HCT116 (cell line): ENCODE results near the gene FRMD4B. TPM values are rescaled to one million over a fixed set of nuclear protein-coding genes. Genes with fewer than 3 reads are reported as not detected.

Experiments used
- ATAC-seq: fragments of 200-7000 bp; cut with Tn5 transposase; 2 replicates; pipeline ENCODE4 v1.9.1; 2020; ENCODE audit warnings: mild to moderate bottlenecking, moderate library complexity
- BruUV-seq: library from RNA; stranded (reverse); fragments of 400-500 nt; replicated peaks from 2 replicates; lab custom pipeline; 2021; lab: Mats Ljungman, UMichigan
- CTCF ChIA-PET: fragments of 300-600 bp; sonication (Branson Sonifier 250); formaldehyde crosslinking; loops from one replicate; lab custom pipeline; 2021; ENCODE audit warnings: antibody characterized with exemption; lab: Charles Lee
- POLR2A ChIA-PET: fragments of 300-600, 350-600 bp; sonication (Branson Sonifier 250); formaldehyde crosslinking; loops from one replicate; lab custom pipeline; 2021; ENCODE audit warnings: antibody characterized with exemption; lab: Charles Lee
- RAD21 ChIA-PET, 2 experiments: fragments of 300-600 bp; sonication (Branson Sonifier 250); formaldehyde crosslinking; loops; one replicate each; lab custom pipeline; 2023; ENCODE audit warnings: low total read pairs in 2 of 2; ENCODE audit not compliant: uncharacterized antibody in 2 of 2, unreplicated experiment in 2 of 2, low non-redundant PET in 1 of 2; lab: Charles Lee
- DNase-seq: peaks from one replicate; pipeline ENCODE4 v3.0.0-alpha.2; 2010; ENCODE audit warnings: low read depth, low spot score
- H2AFZ ChIP-seq: fragments of 200-600 bp; shearing (Covaris generic), sonication (generic); 2 replicates; pipeline ENCODE4 v1.6.1; 2017; ENCODE audit warnings: low read depth, mixed run types, mixed read lengths, antibody characterized with exemption, low read length; ENCODE audit not compliant: poor library complexity, severe bottlenecking
- H3K27ac ChIP-seq: 2 replicates; pipeline ENCODE4 v1.5.1; 2012; ENCODE audit warnings: low read depth, low read length
- H3K27me3 ChIP-seq: fragments of 200-600 bp; sonication (generic); 2 replicates; pipeline ENCODE4 v1.6.1; 2016; ENCODE audit warnings: mixed run types, low read length, mixed read lengths; ENCODE audit not compliant: insufficient read depth
- H3K36me3 ChIP-seq, 2 experiments: fragments of 200-500 bp in 1 of 2; fragments of 200-600 bp in 1 of 2; sonication (Bioruptor generic) in 1 of 2; sonication (generic) in 1 of 2; 2 replicates each; pipeline versions ENCODE4 v1.5.1 to v1.6.1; 2014 to 2016; ENCODE audit warnings: low read length in 2 of 2, inconsistent platforms in 1 of 2, mixed read lengths in 1 of 2, mixed run types in 1 of 2; ENCODE audit not compliant: insufficient read depth in 2 of 2, control insufficient read depth in 1 of 2
- H3K4me1 ChIP-seq, 2 experiments: fragments of 200-600 bp in 1 of 2; sonication (generic) in 1 of 2; 2 replicates each; pipeline versions ENCODE4 v1.5.1 to v1.6.1; 2012 to 2017; ENCODE audit warnings: low read length in 2 of 2, inconsistent platforms in 1 of 2, mild to moderate bottlenecking in 1 of 2, mixed read lengths in 1 of 2, mixed run types in 1 of 2, moderate library complexity in 1 of 2; ENCODE audit not compliant: insufficient read depth in 2 of 2, control insufficient read depth in 1 of 2
- H3K4me2 ChIP-seq: fragments of 200-600 bp; sonication (generic); 2 replicates; pipeline ENCODE4 v1.6.1; 2017; ENCODE audit warnings: mixed run types, low read length, mixed read lengths
- H3K4me3 ChIP-seq, 2 experiments: fragments of 200-600 bp in 1 of 2; sonication (generic) in 1 of 2; replicated peaks in 1 of 2; 2 replicates each; pipeline ENCODE4 v1.5.1; 2011 to 2016; ENCODE audit warnings: low read length in 2 of 2, control low read depth in 1 of 2, low read depth in 1 of 2, mild to moderate bottlenecking in 1 of 2, mixed read lengths in 1 of 2, mixed run types in 1 of 2
- H3K79me2 ChIP-seq: fragments of 200-600 bp; sonication (generic); 2 replicates; pipeline ENCODE4 v1.6.1; 2017; ENCODE audit warnings: mild to moderate bottlenecking, mixed run types, low read length, moderate library complexity, mixed read lengths; ENCODE audit not compliant: insufficient read depth
- H3K9ac ChIP-seq: fragments of 200-600 bp; sonication (generic); 2 replicates; pipeline ENCODE4 v1.6.1; 2016; ENCODE audit warnings: low read length, mixed read lengths
- H3K9me2 ChIP-seq: fragments of 200-600 bp; sonication (generic), shearing (Covaris generic); 2 replicates; pipeline ENCODE4 v1.6.1; 2017; ENCODE audit warnings: mixed run types, mild to moderate bottlenecking, moderate library complexity; ENCODE audit not compliant: insufficient read depth
- H3K9me3 ChIP-seq, 2 experiments: fragments of 200-500 bp in 1 of 2; fragments of 200-600 bp in 1 of 2; sonication (Bioruptor generic) in 1 of 2; sonication (generic) in 1 of 2; 2 replicates each; pipeline ENCODE4 v1.6.1; 2014 to 2017; ENCODE audit warnings: low read length in 2 of 2, mixed read lengths in 2 of 2, inconsistent platforms in 1 of 2, low read depth in 1 of 2, mild to moderate bottlenecking in 1 of 2, mixed run types in 1 of 2, moderate library complexity in 1 of 2; ENCODE audit not compliant: control insufficient read depth in 1 of 2, insufficient read depth in 1 of 2
- H4K20me1 ChIP-seq: fragments of 200-600 bp; sonication (generic), shearing (Covaris generic); 2 replicates; pipeline ENCODE4 v1.6.1; 2017; ENCODE audit warnings: mixed run types, mild to moderate bottlenecking, moderate library complexity; ENCODE audit not compliant: insufficient read depth
- FOSL1 ChIP-seq: IDR thresholded peaks from 2 replicates; pipeline ENCODE4 v1.6.1; 2012; ENCODE audit warnings: low read depth
- POLR2A ChIP-seq: IDR thresholded peaks from 2 replicates; pipeline ENCODE4 v1.7.0; 2011; ENCODE audit warnings: borderline replicate concordance; ENCODE audit not compliant: insufficient read depth, insufficient read length; ENCODE audit errors: extremely low read depth
- RAD21 ChIP-seq: IDR thresholded peaks from 2 replicates; pipeline ENCODE4 v1.6.1; 2012; ENCODE audit warnings: low read depth, mild to moderate bottlenecking
- ZNF274 ChIP-seq: fragments of 200-500 bp; sonication (Bioruptor generic); IDR thresholded peaks from 2 replicates; pipeline ENCODE4 v1.6.1; 2014; ENCODE audit warnings: mild to moderate bottlenecking, low read depth, low read length, inconsistent platforms
- intact Hi-C: fragments of 100-400 bp; cut with micrococcal nuclease; formaldehyde crosslinking; loops from 2 replicates; pipeline ENCODE4 v1.10.0; 2022
- total RNA-seq: library from RNA; stranded (reverse); gene quantifications from one replicate; pipeline ENCODE4 v1.2.1, GENCODE V29; 2021; ENCODE audit not compliant: unreplicated experiment
- TF ChIP-seq, protein P1 (sequence below), 3 experiments: fragments of 200-600 bp in 1 of 3; sonication (generic) in 1 of 3; IDR thresholded peaks in 2 of 3; conservative IDR thresholded peaks in 1 of 3; 2 replicates each; pipeline ENCODE4 v1.5.1; 2012 to 2017; ENCODE audit warnings: low read depth in 2 of 3, low read length in 2 of 3, antibody characterized with exemption in 1 of 3, borderline replicate concordance in 1 of 3, control low read depth in 1 of 3, mild to moderate bottlenecking in 1 of 3, mixed read lengths in 1 of 3, mixed run types in 1 of 3, moderate library complexity in 1 of 3; ENCODE audit not compliant: insufficient read depth in 1 of 3

The FRMD4B gene
- total RNA-seq, 1 experiment from 2014 or later: 2.0 TPM

DNA sequence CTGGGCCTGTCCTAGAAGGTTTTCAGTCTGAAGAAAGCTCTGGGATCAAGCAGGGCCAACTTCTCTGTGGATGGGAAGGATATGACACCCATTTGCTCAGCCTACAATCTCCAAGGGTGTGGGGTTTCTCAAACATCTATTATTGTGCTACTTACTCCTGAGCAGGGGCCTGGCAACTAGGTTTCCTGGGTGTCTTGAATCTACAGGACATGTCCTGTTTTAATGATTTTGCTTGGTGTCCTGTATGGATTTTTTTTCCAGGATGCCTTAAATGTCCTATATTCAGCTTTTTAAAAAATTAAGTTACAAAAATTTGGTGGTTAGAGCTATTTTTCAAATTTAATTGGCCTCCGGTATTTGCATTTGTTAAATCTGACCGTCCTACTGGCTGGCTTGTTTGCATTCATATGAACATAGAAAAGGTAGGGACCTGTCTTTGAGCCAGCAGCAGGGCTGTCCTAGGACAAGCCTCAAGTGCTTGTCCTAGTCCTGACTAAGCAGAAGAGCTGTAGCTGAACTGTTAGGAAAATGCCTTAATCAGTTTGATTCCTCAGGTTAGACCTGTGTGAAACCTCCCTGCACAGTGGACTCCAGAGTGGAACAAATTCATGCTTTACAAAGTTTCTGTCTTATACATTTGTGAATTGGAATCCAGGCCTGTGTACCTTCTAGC, 223.4 kb downstream of the FRMD4B start:
- Histone ChIP-seq H3K36me3 (no peaks in the 10 kb centered on the region), H3K27me3 (no peaks in the 10 kb centered on the region), H3K9ac (no peak overlapping the region), H3K4me1 (no peaks in the 10 kb centered on the region), H3K9me2 (no peaks in the 10 kb centered on the region), H3K4me2 (no peak overlapping the region), H3K4me3 (no peak overlapping the region), H3K27ac (no peak overlapping the region), H3K9me3 (no peaks in the 10 kb centered on the region), H2AFZ (peak overlapping the region; percentile 81), H3K79me2 (no peaks in the 10 kb centered on the region), H4K20me1 (no peaks in the 10 kb centered on the region)
- ATAC-seq: no peak
- intact Hi-C loops: no loop called here
- POLR2A ChIA-PET: no interaction called here
- BruUV-seq: no TSS peak
- CTCF ChIA-PET: interaction anchor here (0.8 to 4.9 kb wide), 14 partner anchors 11 to 278 kb away, joined by 3 to 63 read pairs (median 7); no protein-coding TSS in a partner anchor
- no peak for TF ChIP-seq FOSL1
- RAD21 ChIA-PET: interaction anchor here (1.1 to 2.3 kb wide), 3 partner anchors 143 to 148 kb away, joined by 4 to 6 read pairs (median 5); no protein-coding TSS in a partner anchor
- DNase-seq: no peak

DNA sequence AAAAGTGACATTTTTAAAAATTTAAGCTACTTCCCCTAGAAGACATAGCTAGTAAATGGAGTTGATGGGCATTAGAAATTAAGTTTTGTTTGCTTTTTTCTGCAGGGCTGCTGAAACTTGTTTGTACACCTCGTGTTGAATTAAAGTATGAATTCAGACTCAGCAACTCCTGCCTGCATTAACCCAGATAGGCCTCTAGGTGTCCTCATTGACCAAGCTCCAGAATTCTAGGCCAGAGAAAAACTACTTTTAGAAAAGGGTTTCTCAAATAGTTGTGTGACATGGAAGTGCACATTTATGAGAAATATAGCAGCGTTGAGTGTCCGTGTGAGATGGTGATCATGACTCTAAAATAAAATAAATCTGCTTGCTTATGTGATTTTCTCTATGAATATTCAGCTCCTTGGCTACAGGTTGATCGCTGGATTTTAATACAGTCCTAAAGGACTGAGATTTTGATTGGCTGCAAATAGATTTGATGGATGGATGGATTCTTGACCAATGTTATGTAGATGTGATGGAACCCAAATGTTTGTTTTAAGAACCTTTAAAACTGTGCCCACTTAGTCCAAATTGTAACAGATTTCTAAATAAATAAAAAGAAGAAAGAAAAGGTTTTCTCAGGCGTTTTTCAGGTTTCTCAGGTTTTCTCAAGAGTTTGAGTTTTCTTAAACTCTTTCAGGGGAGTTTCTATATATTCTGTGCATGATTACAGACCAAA, 224.1 kb downstream of the FRMD4B start:
- ChIA-PET RAD21 (interaction anchor here (1.1 to 2.3 kb wide), 5 partner anchors 41 to 148 kb away, joined by 3 to 6 read pairs (median 4); no protein-coding TSS in a partner anchor), CTCF (interaction anchor here (0.6 to 4.9 kb wide), 17 partner anchors 12 to 279 kb away, joined by 3 to 63 read pairs (median 5); no protein-coding TSS in a partner anchor), POLR2A (interaction anchor here (1.0 kb wide), 1 partner anchor 17 kb away, joined by 3 read pairs; no protein-coding TSS in a partner anchor)
- no peak overlapping the region for H3K4me3 ChIP-seq
- ATAC-seq (peak; percentile 74), DNase-seq (peak; percentile 41)
- H2AFZ ChIP-seq: peak overlapping the region; percentile 81
- H3K9me3 ChIP-seq: no peaks in the 10 kb centered on the region
- H3K4me2 ChIP-seq: peak overlapping the region; percentile 20; the same call in 1 of the 2 replicates
- TF ChIP-seq, protein P1, sequence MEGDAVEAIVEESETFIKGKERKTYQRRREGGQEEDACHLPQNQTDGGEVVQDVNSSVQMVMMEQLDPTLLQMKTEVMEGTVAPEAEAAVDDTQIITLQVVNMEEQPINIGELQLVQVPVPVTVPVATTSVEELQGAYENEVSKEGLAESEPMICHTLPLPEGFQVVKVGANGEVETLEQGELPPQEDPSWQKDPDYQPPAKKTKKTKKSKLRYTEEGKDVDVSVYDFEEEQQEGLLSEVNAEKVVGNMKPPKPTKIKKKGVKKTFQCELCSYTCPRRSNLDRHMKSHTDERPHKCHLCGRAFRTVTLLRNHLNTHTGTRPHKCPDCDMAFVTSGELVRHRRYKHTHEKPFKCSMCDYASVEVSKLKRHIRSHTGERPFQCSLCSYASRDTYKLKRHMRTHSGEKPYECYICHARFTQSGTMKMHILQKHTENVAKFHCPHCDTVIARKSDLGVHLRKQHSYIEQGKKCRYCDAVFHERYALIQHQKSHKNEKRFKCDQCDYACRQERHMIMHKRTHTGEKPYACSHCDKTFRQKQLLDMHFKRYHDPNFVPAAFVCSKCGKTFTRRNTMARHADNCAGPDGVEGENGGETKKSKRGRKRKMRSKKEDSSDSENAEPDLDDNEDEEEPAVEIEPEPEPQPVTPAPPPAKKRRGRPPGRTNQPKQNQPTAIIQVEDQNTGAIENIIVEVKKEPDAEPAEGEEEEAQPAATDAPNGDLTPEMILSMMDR (IDR thresholded peaks at IDR 0.05 in 2 of 3, conservative IDR thresholded peaks at IDR 0.05 in 1 of 3; ENCODE audit: borderline replicate concordance in 1 of 3, insufficient read depth in 1 of 3, low read depth in 2 of 3, low read length in 2 of 3): peak; percentile 81 to 94 (median 88)
- TF ChIP-seq RAD21: peak; percentile 95
- TF ChIP-seq ZNF274: no peak
- no peak for TF ChIP-seq POLR2A
- no peak overlapping the region for H3K9ac ChIP-seq
- H3K36me3 ChIP-seq: no peaks in the 10 kb centered on the region
- intact Hi-C loops: loop anchor here (1.0 kb wide), 6 partner anchors 40 to 510 kb away; no protein-coding TSS in a partner anchor
- no peaks in the 10 kb centered on the region for H3K4me1 ChIP-seq
- H3K27me3 ChIP-seq: no peaks in the 10 kb centered on the region
- no peaks in the 10 kb centered on the region for H4K20me1 ChIP-seq
- H3K79me2 ChIP-seq: no peaks in the 10 kb centered on the region
- H3K9me2 ChIP-seq: no peaks in the 10 kb centered on the region
- BruUV-seq: no TSS peak
- H3K27ac ChIP-seq: no peak overlapping the region
